Erythroblast (primary cell): ENCODE results near the gene TYR.

Source experiments
- DNase-seq, 2 experiments: peaks; one replicate each; lab custom pipeline; 2025; lab: John Stamatoyannopoulos, UW
- GATA1 ChIP-seq: IDR thresholded peaks from 2 replicates; pipeline ENCODE4 v1.6.1; 2011; ENCODE audit warnings: low read depth, mild to moderate bottlenecking, control low read depth, low read length, moderate library complexity
- POLR2A ChIP-seq: IDR thresholded peaks from 2 replicates; pipeline ENCODE4 v1.6.1; 2011; ENCODE audit warnings: mild to moderate bottlenecking, low read length

The TYR gene

DNA sequence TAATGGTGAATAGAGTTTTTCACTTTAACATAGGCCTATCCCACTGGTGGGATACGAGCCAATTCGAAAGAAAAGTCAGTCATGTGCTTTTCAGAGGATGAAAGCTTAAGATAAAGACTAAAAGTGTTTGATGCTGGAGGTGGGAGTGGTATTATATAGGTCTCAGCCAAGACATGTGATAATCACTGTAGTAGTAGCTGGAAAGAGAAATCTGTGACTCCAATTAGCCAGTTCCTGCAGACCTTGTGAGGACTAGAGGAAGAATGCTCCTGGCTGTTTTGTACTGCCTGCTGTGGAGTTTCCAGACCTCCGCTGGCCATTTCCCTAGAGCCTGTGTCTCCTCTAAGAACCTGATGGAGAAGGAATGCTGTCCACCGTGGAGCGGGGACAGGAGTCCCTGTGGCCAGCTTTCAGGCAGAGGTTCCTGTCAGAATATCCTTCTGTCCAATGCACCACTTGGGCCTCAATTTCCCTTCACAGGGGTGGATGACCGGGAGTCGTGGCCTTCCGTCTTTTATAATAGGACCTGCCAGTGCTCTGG, at the start of gene TYR:
Gene TYR (plus strand): TSS at position 185 of the 541 bp plus-strand sequence. CDS start 79 bp downstream, at position 264.
- no peak for DNase-seq
- TF ChIP-seq GATA1 (no peak), POLR2A (no peak)

DNA sequence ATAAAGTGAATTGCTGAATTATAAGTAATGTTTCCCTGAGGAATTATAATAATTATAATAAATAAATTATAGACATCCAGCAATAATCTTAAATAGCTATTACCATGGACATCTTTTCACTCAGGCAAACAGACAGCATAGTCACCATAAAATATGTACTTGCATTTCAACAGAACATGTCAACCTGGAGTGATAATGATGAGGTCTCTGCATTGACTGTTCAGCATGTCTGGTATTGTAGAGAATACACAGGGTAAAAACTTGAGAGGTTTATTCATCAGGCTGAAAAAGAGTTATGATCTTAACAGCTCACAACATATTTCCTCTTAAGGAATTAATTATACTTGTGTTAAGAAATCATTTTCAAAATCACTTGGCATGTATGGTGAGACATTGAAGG, 41.1 kb upstream of the TYR start:
- TF ChIP-seq GATA1 (no peak), POLR2A (no peak)
- DNase-seq = no peak

DNA sequence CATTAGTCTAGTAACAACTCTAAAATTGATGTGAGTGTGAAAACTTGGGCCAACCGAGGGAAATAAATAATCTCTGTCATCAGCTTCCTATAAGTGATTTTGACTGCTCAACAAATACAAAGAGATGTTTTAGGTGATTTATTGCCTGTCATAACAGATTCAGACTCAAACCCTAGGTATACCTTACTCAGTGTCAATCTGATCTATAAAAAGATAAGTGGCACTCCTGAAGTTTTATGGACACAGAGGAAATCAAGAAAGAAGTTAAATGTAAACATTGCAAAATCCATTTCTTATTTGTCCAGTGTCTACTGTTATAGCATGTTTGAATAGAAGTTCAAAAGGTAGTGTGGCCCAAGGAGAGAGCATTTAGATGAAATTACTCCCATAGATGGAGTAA, 30.4 kb upstream of the TYR start:
- DNase-seq = no peak
- TF ChIP-seq POLR2A (no peak), GATA1 (no peak)

DNA sequence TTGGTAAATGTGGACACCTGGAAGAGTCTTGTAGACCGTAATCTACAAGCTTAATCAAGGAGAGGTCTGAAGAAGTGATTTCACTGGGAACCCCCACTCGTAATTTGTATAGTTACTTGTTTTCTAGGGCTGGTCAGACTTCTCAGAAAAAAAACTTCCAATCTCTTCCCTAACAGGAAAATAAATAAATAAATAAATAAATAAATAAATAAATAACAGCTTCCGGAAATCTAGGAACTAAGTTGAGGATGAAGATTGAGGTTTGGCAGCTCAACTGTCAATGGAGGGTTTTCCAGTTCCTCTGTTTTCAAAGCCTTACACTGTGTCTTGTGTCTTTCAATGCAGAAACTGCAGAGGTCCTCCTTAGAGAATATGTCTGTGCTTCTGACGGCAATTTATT, 17.7 kb upstream of the TYR start:
- no peak for DNase-seq
- TF ChIP-seq POLR2A (no peak), GATA1 (no peak)

DNA sequence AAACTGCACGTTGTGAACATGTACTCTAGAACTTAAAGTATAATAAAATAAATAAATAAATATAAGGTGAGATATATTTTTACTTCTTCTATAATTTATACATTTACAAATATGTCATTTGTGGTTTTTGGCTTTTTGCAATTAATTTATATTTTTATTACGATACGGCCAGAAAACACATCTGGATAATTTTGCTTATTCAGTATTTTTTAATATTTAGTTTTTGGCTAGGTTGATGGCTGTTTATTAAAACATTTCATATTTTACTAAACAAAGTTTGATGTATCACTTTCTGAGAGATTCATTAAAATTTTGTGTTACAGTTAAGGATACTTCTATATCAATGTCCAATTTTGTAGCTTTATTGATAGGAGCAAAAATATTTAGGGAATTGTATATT, 15.7 kb upstream of the TYR start:
- TF ChIP-seq GATA1 (no peak), POLR2A (no peak)
- no peak for DNase-seq

DNA sequence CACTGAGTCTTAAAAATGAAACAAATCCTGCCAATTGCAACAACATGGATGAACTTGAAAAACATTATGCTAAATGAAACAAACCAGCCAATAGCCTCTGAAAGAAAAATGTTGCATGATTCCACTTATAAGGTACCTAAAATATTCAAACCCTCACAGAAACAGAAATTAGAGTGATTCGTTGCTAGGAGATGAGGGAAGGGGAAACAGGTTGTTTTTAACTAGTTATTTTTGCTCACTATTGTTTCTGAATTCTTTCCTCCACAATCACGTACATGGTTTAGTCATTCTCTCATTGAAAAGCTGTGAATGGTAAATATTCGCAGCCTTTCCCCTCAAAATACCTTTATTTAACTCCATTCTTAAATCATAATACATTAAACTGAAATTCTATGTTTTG, 14.0 kb upstream of the TYR start:
- DNase-seq = no peak
- TF ChIP-seq POLR2A = no peak
- TF ChIP-seq GATA1 = no peak

DNA sequence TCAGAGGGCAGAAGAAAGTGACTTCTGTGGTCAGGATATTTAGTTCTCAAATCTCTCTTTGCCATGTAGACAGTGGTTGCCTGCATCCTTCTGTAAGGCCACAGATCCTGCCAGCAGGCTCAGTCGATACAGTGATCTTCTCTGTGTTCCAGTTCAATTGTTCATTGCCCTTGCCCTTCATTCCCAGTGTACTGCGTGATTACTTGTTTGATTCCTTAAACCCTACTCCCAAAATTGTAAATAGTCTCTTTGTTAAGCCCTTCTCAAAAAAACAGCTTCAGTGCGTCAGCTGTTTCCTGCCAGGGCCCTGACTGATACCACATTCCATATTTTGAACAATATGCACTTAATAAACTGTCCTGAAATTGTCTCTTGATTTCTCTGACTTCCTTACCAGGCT, 9.3 kb upstream of the TYR start:
- TF ChIP-seq POLR2A (no peak), GATA1 (no peak)
- DNase-seq = no peak

DNA sequence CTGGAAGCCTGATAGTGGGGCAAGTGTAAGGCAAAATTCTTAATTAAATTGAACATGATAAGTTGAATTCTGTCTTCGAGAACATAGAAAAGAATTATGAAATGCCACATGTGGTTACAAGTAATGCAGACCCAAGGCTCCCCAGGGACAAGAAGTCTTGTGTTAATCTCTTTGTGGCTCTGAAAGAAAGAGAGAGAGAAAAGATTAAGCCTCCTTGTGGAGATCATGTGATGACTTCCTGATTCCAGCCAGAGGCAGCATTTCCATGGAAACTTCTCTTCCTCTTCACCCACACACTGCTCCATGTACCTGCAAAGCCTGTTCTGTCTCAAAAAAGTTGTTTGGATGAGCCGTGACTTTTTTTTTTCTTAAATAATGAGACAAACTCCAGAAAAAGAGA, 1.9 kb upstream of the TYR start:
- TF ChIP-seq POLR2A = no peak
- no peak for TF ChIP-seq GATA1
- no peak for DNase-seq

DNA sequence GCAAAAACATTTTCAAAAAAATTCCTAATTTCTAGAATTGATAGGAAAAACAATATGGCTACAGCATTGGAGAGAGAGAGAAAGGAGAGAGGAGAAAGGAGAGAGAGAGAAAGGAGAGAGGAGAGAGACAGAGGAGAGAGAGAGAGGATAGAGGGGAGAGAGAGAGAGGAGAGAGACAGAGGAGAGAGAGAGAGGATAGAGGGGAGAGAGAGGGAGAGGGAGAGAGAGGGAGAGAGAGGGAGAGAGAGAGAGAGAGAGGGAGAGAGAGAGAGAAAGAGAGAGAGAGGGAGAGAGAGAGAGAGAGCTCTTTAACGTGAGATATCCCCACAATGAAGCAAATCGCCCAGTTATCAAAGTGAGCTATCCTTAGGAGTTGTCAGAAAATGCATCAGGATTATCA, 737 bp upstream of the TYR start:
- DNase-seq = no peak
- TF ChIP-seq GATA1 (no peak), POLR2A (no peak)

DNA sequence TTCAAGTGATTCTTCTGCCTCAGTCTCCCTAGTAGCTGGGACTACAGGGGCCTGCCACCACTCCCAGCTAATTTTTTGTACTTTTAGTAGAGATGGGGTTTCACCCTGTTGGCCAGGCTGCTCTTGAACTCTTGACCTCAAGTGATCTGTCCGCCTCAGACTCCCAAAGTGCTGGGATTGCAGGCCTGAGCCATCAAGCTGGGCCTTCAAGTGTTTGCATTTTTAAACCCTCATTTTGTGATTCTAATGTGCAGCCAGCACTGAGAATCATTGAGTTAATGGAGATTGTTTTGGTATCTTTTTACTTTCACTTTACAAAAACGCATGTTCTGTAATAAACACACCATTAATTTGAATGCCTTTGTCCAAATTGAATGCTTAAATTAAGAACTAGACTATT, 3.4 kb downstream of the TYR start:
- TF ChIP-seq GATA1 (no peak), POLR2A (no peak)

DNA sequence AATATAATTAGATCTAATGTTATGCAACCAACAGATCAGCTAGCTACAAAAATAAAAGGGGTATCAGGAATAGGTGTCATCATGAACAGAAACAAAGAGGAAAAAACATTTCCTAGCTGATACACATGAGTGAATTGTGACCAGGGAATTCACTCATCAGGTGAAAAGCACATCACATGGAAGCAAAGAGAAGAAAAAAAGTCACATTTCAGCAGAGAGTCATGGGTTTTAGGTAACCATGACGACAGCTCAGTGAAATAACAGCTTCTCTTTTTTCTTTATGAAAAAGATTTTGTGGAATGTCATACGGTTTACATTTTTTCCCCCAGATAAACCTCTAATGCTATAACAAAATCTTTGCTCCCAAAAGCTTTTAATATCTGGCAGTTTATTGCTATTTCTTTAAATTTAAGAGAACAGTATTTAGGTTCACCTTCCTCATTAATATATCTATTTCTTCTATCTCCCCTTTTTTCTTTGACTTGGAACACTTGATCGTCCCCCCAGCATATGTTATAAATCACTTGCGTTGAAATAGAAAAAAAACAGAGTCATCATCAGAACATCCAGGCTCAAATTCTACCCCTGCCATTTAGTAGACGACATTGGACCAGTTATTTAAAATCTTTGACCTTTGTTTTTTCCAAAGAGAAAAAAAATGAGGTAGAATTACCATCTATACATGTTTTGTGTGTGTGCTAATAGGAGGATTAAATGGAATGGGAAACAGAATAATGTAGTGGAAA, 5.3 kb downstream of the TYR start:
- no peak for DNase-seq
- TF ChIP-seq POLR2A (no peak), GATA1 (no peak)

More for the DNA sequence above, 3.4 kb downstream of the TYR start:
- no peak for DNase-seq

DNA sequence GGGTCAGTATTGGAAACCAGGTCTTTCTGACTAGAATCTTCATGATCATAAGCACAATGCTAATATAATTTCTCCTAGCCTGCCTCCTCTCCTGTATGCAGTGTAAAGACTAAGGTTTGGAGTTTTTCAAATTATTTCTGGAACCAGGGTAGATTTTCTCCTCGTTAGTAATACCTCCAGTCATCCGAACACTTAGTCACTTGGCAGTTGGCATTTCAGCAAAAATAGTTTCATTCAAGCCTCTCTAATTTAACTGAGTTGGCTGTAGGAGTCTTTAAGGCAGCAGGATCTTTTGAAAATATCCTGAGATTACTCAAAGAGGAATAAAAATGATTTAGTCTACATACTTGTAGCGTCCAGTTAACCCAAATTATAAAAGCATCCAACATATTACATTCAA, 6.3 kb downstream of the TYR start:
- no peak for TF ChIP-seq GATA1
- no peak for TF ChIP-seq POLR2A
- no peak for DNase-seq

DNA sequence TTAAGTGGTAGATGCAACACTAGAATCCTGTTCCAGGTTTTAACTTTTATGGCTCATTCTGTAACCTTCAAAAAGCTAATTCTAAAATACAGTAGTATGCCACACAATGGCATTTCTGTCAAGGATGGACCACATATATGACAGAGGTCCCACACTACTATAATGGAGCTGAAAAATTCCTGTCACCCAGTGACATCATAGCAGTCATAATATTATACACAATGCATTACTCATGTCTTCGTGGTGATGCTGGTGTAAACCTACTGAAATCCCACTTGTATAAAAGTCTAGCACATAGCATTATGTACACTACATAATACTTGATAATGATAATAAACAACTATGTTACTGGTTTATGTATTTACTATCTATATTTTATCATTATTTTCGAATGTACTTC, 12.1 kb downstream of the TYR start:
- no peak for TF ChIP-seq POLR2A
- TF ChIP-seq GATA1 = no peak
- DNase-seq = no peak

DNA sequence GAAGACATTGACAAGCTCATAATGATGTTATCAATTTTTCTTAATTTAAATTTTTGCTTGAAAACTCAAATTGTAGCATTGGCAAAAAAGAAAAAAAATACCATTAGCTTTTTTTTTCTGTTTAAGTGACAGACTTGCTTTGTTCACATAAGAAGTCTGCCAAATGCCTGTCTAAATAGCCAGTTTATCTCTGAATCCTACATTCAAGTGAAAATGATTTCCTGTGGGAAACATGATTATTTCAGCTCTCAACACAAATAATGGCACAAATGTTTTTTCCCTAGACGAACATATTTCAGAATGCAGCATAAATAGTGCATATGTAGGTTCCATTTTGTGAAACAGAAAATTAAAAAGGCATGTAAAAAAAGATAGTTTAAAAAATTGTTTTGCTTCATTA, 23.5 kb downstream of the TYR start:
- TF ChIP-seq GATA1 (no peak), POLR2A (no peak)

DNA sequence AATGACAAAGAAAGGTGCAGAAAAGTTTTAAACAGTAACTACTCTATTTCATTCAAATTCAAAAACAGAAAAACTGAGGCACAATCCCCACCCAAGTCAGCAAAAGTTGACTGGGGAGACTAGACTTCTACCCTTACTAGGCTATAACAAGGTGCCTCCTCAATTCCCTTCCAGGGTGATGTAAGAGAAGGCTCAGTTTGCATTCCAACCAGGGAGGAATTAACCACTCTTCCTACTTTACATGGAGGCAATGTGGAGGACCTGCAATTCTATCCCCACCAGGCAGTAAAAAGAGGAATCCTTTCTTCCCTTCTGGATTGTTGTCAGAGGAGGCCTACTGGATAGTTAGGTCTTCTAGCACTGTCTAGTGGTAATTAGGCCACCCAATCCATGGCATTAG, 26.1 kb downstream of the TYR start:
- DNase-seq = no peak
- TF ChIP-seq GATA1 (no peak), POLR2A (no peak)

More for the DNA sequence above, 23.5 kb downstream of the TYR start:
- DNase-seq = no peak
